ENCODE results near the gene HCST.

HCST gene, protein sequence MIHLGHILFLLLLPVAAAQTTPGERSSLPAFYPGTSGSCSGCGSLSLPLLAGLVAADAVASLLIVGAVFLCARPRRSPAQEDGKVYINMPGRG

GRCh38 chr19:35901854-35902661, at the start of gene HCST:
HCST (plus strand) TSS chr19:35902529; CDS start chr19:35902594, 65 bp downstream.
- DNase-seq, result no peak

DNA sequence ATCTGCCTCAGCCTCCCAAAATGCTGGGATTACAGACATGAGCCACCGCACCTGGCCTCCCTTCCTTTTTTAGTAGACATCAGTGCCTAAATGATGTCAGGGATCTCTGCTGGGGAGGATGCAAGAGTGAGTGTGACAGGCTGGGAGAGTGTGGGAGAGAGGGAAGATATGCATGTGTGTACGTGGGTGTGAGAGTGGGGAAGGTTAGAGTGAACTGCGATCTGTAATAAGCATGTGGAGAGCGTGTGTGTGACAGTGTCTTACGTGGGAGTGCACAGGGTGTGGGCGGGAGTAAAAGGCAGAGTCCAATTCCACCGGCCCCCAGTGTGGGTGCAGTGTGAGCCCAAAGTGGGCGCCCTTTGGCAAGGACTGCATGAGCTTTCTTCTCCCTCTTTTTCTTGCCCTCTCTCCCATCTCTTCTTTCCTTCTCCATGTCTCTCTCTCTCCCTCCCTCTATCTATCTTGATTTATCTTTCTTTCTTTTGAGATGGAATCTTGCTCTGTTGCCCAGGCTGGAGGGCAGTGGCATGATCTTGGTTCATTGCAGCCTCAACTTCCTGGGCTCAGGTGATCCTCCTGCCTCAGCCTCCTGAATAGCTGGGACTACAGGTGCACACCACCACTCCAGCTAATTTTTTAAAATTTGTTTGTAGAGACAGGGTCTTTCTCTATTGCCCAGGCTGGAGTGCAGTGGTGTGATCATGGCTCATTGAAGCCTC, 49.1 kb upstream of the HCST start:
- no peak for DNase-seq

- no peak for DNase-seq
Observed at GRCh38 chr19:35856546-35857149, 45.7 kb upstream of the HCST start, which contains the start of gene KIRREL2. KIRREL2 (plus strand) TSS chr19:35856911; CDS start chr19:35857120, 209 bp downstream.

GRCh38 chr19:35858311-35858710, 44.0 kb upstream of the HCST start:
- DNase-seq, result no peak

DNA sequence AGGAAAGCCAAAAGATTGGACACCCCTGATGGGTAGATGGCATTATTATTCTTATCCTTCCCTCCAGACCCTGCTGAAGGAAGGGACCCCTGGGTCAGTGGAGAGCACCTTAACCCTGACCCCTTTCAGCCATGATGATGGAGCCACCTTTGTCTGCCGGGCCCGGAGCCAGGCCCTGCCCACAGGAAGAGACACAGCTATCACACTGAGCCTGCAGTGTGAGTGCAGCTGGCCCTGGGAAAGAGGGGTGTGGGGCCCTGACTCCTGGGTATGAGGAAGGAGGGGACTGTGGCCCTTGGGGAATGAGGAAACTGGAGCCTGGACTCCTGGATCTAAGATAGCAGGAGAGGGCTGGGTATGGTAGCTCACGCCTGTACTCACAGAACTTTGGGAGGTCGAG, 42.9 kb upstream of the HCST start:
- no peak for DNase-seq

DNA sequence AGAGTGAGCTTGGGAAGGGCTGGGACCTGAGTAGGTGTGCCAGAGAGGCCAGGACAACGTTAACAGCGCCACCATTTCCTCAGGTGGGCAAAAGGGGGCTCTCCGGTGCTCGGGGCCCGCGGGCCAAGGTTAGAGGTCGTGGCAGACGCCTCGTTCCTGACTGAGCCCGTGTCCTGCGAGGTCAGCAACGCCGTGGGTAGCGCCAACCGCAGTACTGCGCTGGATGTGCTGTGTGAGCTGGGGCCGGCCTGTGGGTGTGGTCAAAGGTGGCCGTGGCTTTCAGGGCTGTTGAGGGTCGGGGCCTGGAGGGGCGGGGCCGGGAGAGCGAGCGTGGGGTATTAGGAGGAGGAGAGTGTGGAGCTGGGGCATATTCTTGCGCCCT, 41.9 kb upstream of the HCST start:
- DNase-seq, result no peak

DNA sequence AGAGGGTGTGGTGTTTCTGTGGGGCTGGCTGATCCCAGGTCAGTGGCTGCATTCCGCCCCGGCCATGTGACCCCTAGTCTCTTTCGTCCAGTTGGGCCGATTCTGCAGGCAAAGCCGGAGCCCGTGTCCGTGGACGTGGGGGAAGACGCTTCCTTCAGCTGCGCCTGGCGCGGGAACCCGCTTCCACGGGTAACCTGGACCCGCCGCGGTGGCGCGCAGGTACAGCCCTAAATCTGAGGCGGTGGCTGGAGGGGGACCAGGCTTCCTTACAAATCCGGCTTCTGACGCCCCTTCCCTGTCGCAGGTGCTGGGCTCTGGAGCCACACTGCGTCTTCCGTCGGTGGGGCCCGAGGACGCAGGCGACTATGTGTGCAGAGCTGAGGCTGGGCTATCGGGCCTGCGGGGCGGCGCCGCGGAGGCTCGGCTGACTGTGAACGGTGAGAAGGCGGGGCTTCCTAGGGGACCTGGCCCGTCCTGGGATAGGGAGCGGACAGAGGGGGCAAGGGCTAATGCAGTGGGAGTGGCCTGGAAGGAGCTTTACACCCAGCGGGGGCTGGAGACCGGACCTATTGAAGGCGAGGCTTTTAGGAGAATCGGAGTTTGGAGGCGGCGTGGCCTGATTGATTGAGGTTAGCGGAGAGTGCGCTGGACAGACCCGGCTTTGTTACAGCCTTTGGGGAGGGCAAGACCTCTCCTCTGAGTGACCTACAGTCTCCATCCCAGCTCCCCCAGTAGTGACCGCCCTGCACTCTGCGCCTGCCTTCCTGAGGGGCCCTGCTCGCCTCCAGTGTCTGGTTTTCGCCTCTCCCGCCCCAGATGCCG, 41.3 kb upstream of the HCST start:
- DNase-seq, result no peak

- DNase-seq, result no peak
Observed at GRCh38 chr19:35861640-35862160, 40.6 kb upstream of the HCST start.

- no peak for DNase-seq
Observed at GRCh38 chr19:35862528-35862927, 39.8 kb upstream of the HCST start.

DNA sequence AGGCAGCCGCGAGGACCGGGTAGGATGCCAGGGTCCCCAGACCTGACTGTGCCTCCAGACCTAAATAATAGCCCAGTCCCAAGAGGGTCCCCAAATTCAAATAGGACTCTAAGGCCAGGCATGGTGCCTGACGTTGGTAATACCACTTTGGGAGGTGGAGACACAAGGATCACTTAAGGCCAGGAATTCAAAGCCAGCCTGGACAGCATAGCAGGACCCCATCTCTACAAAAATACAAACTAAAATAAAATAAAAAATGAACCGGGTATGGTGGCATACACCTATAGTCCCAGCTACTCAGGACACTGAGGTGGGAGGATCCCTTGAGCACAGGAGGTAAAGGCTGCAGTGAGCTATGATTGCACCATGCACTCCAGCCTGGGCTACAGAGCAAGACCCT, 39.3 kb upstream of the HCST start:
- DNase-seq, result no peak

DNA sequence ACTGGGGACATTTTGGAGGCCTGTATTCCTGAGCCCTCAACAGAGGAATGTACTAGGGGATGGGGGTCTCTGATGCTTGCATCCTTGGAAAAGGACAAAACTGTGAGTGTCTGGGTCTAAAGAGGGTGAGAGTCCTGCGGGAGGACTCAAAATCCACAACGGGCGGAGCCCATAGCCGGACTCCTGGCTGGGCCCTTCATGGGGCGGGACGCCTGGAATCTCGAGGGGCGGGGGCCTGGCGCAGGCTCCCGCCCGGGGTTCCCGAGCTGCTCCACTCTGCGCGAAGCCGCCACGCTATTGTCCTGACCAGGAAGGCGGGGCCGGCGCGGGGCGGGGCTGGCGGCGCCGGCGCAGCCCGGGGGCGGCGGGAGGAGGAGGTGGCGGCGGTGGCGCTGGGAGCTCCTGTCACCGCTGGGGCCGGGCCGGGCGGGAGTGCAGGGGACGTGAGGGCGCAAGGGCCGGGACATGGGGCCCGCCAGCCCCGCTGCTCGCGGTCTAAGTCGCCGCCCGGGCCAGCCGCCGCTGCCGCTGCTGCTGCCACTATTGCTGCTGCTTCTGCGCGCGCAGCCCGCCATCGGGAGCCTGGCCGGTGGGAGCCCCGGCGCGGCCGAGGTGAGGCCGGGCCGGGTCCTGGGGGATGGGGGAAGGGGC, 34.0 kb upstream of the HCST start, which contains the start of gene APLP1:
APLP1 (plus strand) TSS at position 403 of the 651 bp plus-strand sequence; CDS start at position 466, 63 bp downstream.
- peak; percentile 69 for DNase-seq

GRCh38 chr19:35868823-35869326, 33.5 kb upstream of the HCST start:
- DNase-seq, result no peak

DNA sequence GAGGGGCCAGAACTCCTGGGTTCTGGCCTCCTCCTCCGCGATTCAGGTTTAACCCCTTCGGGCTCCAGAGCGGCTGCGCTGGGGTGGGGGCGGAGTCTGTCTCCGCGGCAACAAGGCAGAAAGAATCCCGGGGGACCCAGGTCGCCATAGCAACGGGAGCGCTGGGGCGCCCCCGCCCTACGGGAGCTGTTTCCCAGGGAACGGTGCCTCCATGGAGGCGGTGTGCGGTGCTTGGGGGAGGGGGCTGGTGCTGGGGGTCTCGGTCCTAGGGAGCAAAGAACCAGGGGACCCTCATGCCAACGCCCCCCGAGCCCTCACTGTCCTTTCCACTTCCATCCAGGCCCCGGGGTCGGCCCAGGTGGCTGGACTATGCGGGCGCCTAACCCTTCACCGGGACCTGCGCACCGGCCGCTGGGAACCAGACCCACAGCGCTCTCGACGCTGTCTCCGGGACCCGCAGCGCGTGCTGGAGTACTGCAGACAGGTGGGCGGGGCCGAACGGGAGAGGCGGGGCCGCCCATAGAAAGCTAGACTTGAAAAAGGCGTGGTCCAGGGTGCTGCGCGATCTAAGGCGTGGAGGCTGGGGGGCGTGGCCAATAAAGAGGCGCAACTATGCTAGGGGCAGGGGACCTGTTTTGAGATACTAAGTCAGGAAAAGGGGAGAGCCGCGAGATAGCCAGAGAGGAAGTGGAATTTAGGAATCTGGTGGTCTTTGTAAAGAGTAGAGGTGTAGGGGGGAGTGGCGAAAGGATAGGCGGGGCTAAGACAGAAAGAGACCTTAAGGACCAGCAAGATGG, 32.8 kb upstream of the HCST start:
- DNase-seq, result peak; percentile 99

- DNase-seq, result peak; percentile 77
Observed at GRCh38 chr19:35870124-35870736, 32.1 kb upstream of the HCST start.

DNA sequence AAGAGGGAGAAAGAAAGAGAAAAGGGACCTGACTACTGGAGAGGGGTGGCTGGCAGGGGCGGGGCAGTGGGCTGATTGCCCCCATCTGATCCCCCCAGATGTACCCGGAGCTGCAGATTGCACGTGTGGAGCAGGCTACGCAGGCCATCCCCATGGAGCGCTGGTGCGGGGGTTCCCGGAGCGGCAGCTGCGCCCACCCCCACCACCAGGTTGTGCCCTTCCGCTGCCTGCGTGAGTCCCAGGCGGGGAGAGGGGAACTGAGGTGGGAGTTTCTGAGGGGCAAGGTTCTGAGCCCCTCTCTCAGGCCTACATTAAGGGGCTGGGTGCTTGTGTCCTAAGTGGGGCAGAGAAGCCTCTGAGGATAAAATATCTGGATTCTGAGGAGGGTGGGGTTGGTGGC, 31.5 kb upstream of the HCST start:
- no peak for DNase-seq

DNA sequence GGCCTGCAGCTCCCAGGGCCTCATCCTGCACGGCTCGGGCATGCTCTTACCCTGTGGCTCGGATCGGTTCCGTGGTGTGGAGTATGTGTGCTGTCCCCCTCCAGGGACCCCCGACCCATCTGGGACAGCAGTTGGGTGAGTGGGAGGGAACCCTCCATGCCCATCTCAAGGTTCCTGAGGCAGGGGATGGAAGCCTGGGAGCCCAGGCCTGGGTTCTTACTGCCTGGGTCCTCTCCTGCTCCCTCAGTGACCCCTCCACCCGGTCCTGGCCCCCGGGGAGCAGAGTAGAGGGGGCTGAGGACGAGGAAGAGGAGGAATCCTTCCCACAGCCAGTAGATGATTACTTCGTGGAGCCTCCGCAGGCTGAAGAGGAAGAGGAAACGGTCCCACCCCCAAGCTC, 30.7 kb upstream of the HCST start:
- no peak for DNase-seq

DNA sequence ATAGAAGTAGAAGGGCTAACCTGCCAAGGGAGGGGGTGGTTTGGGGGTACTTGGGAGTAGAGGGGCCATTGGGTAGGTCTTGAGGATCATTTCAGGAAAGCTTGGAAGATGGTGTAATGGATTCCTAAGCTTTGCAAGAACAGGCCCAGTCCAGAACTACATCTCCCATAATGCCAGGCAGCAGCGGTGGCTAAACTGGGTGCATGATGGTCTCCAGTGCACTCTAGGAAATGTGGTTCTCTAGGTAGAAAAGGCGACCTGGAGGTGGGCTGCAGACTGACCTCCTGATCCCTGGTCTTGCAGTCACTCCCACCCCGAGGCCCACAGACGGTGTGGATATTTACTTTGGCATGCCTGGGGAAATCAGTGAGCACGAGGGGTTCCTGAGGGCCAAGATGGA, 30.1 kb upstream of the HCST start:
- DNase-seq, result no peak

GRCh38 chr19:35874392-35874930, 27.9 kb upstream of the HCST start:
- no peak for DNase-seq

DNA sequence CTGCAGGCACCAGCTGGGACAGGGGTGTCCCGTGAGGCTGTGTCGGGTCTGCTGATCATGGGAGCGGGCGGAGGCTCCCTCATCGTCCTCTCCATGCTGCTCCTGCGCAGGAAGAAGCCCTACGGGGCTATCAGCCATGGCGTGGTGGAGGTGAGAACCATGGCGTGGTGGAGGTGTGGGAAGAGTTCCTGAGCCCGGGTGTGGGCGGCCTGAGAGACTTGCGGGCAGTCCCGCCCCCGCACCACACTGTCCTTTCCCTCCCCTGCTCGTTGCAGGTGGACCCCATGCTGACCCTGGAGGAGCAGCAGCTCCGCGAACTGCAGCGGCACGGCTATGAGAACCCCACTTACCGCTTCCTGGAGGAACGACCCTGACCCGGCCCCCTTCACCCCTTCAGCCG, 23.3 kb upstream of the HCST start:
- DNase-seq, result no peak

- DNase-seq, result peak; percentile 56
Observed at GRCh38 chr19:35879770-35880317, 22.5 kb upstream of the HCST start.

Data from NCI-H748 treated with DMSO at 0.1 percent for 48 hours (cell line).